A549 (cell line): ENCODE data around the gene LRIG3. TPM values are rescaled to one million over a fixed set of nuclear protein-coding genes. Genes with fewer than 3 reads are reported as not detected.

Source experiments
- ATAC-seq, 2 experiments: fragments of 200-7000 bp in 1 of 2; fragments of >200 bp in 1 of 2; cut with Nextera tagmentation in 1 of 2; cut with Tn5 transposase in 1 of 2; 3 replicates each; pipeline versions ENCODE4 v1.8.0 to v1.9.1; 2018 to 2020; ENCODE audit warnings: mild to moderate bottlenecking in 1 of 2, moderate library complexity in 1 of 2
- CTCF ChIA-PET: fragments of 300-600 bp; sonication (Branson Sonifier 250); formaldehyde crosslinking; extraction: SDS; loops from one replicate; lab custom pipeline; 2021; ENCODE audit warnings: antibody characterized with exemption, inconsistent platforms; lab: Yijun Ruan, JAX
- POLR2A ChIA-PET: fragments of 350-600 bp; formaldehyde crosslinking; extraction: SDS; loops from one replicate; lab custom pipeline; 2021; ENCODE audit warnings: antibody characterized with exemption, inconsistent platforms; lab: Yijun Ruan, JAX
- DNase-seq, 2 experiments: peaks; one replicate each; pipeline versions ENCODE4 v3.0.0 to v3.0.0-alpha.2; 2011 to 2016; ENCODE audit warnings: low read depth in 1 of 2, low spot score in 1 of 2
- FAIRE-seq: peaks from 2 replicates; lab custom pipeline; 2011; peaks lifted over from hg19 to GRCh38; lab: Jason Lieb, UNC
- H3K27ac ChIP-seq, 2 experiments: fragments of >200 bp; sonication (Bioruptor Twin); formaldehyde crosslinking; 3 replicates each; pipeline ENCODE4 v1.5.1; 2016 to 2017
- H3K4me1 ChIP-seq: fragments of >200 bp; sonication (Bioruptor Twin); formaldehyde crosslinking; 3 replicates; pipeline ENCODE4 v1.6.1; 2016
- H3K4me2 ChIP-seq: fragments of >200 bp; sonication (Bioruptor Twin); formaldehyde crosslinking; 3 replicates; pipeline ENCODE4 v1.6.1; 2016
- H3K4me3 ChIP-seq: fragments of >200 bp; sonication (Bioruptor Twin); formaldehyde crosslinking; 3 replicates; pipeline ENCODE4 v1.5.1; 2016
- H3K9me3 ChIP-seq: fragments of >200 bp; sonication (Bioruptor Twin); formaldehyde crosslinking; 3 replicates; pipeline ENCODE4 v1.6.1; 2016
- ATOH8 ChIP-seq: fragments of 250-450 bp; sonication (Bioruptor Pico); IDR thresholded peaks from 2 replicates; pipeline ENCODE4 v1.5.0; 2020; ENCODE audit warnings: low read depth, mild to moderate bottlenecking, moderate library complexity
- CEBPB ChIP-seq, 2 experiments: fragments of >200 bp in 1 of 2; sonication (Bioruptor Twin) in 1 of 2; formaldehyde crosslinking in 1 of 2; IDR thresholded peaks; 2 replicates each; pipeline ENCODE4 v1.6.1; 2012 to 2016
- CTCF ChIP-seq: fragments of >200 bp; sonication (Bioruptor Twin); formaldehyde crosslinking; IDR thresholded peaks from 3 replicates; pipeline ENCODE4 v1.5.1; 2016
- EHF ChIP-seq: fragments of 250-450 bp; sonication (Bioruptor Pico); IDR thresholded peaks from 2 replicates; pipeline ENCODE4 v1.5.0; 2020; ENCODE audit warnings: mild to moderate bottlenecking
- FOXS1 ChIP-seq: fragments of 250-450 bp; sonication (Bioruptor Pico); IDR thresholded peaks from 2 replicates; pipeline ENCODE4 v1.5.0; 2020; ENCODE audit warnings: mild to moderate bottlenecking, moderate library complexity
- HEYL ChIP-seq: fragments of 250-450 bp; sonication (Bioruptor Pico); IDR thresholded peaks from 2 replicates; pipeline ENCODE4 v1.8.0; 2021; ENCODE audit warnings: mild to moderate bottlenecking, moderate library complexity
- JUNB ChIP-seq: fragments of >200 bp; sonication (Bioruptor Twin); formaldehyde crosslinking; IDR thresholded peaks from 2 replicates; pipeline ENCODE4 v1.6.1; 2016
- MAZ ChIP-seq: fragments of 150-350 bp; IDR thresholded peaks from 2 replicates; pipeline ENCODE4 v1.6.1; 2014; ENCODE audit warnings: antibody characterized with exemption, low read depth, low read length, borderline replicate concordance
- MYC ChIP-seq: IDR thresholded peaks from 2 replicates; pipeline ENCODE4 v1.6.1; 2012; ENCODE audit warnings: mild to moderate bottlenecking, inconsistent platforms, low read length, improper control_type of control experiment, borderline replicate concordance
- NFE2L2 ChIP-seq: fragments of 150-350 bp; conservative IDR thresholded peaks from 2 replicates; pipeline ENCODE4 v1.6.1; 2014; ENCODE audit warnings: low read length
- PBX3 ChIP-seq: IDR thresholded peaks from 2 replicates; pipeline ENCODE4 v1.6.1; 2012
- PHF8 ChIP-seq: fragments of 200-600 bp; sonication (generic); IDR thresholded peaks from 2 replicates; pipeline ENCODE4 v1.6.1; 2016; ENCODE audit warnings: low read depth, mild to moderate bottlenecking, antibody characterized with exemption, moderate library complexity, borderline replicate concordance
- POLR2AphosphoS2 ChIP-seq: conservative IDR thresholded peaks from 2 replicates; pipeline ENCODE4 v1.6.1; 2012; ENCODE audit warnings: low read length, improper control_type of control experiment, inconsistent platforms
- RCOR1 ChIP-seq: fragments of 150-350 bp; IDR thresholded peaks from 2 replicates; pipeline ENCODE4 v1.6.1; 2014; ENCODE audit warnings: antibody characterized with exemption, low read length, low read depth
- REST ChIP-seq: fragments of 200-600 bp; sonication (generic); IDR thresholded peaks from 2 replicates; pipeline ENCODE4 v1.6.1; 2016; ENCODE audit warnings: antibody characterized with exemption, mild to moderate bottlenecking, moderate library complexity
- RFX5 ChIP-seq: fragments of 450-650 bp; IDR thresholded peaks from 2 replicates; pipeline ENCODE4 v1.7.1; 2014; ENCODE audit warnings: antibody characterized with exemption, mild to moderate bottlenecking, moderate library complexity
- ZC3H11A ChIP-seq: fragments of 450-650 bp; IDR thresholded peaks from 2 replicates; pipeline ENCODE4 v1.6.1; 2014; ENCODE audit warnings: antibody characterized with exemption, mild to moderate bottlenecking
- ZSCAN20 ChIP-seq: fragments of 250-450 bp; sonication (Bioruptor Pico); IDR thresholded peaks from 2 replicates; pipeline ENCODE4 v1.8.0; 2022; ENCODE audit warnings: mild to moderate bottlenecking, moderate library complexity
- WGBS: methylation state at CpG from one replicate; pipeline ENCODE4 v1.1.6; 2017; ENCODE audit errors: missing lambda C conversion rate; 5-methylcytosine and 5-hydroxymethylcytosine counted together
- polyA plus RNA-seq, 4 experiments: library from polyadenylated mRNA; depleted of rRNA in 3 of 4; stranded (reverse); fragments of >200 nt; fragmentation: RNase III in 1 of 4; extraction: RNeasy Plus Mini Kit Qiagen cat#74134 plus additional on column Dnase treatment in 1 of 4; gene quantifications; 2 replicates in 3 of 4; 3 replicates in 1 of 4; pipeline ENCODE4 v1.2.3, GENCODE V29; 2011 to 2017

The LRIG3 gene
- polyA plus RNA-seq, 2 of the 4 experiments (the other 2 are of a cell fraction), result 3.7 to 16.4 TPM

GRCh38 chr12:58916161-58916621 lies 4.1 kb downstream of the LRIG3 start:
- no peak overlapping the region for H3K27ac ChIP-seq
- peaks cover 40% of the 10 kb centered on the region for H3K4me1 ChIP-seq
- 93% methylated on average over 2 of the region's 2 CpGs for WGBS
- TF ChIP-seq NFE2L2, result no peak
- TF ChIP-seq JUNB, result no peak
- TF ChIP-seq ZC3H11A, result no peak
- no peak for TF ChIP-seq PBX3
- no peak for TF ChIP-seq MAZ
- no peak for TF ChIP-seq ZSCAN20 (CRISPR knock-in tag)
- TF ChIP-seq CEBPB (IDR thresholded peaks at IDR 0.05), result no peak
- TF ChIP-seq REST, result no peak
- no peak for TF ChIP-seq RCOR1
- no peak for TF ChIP-seq ATOH8 (CRISPR knock-in tag)
- TF ChIP-seq RFX5, result no peak
- no peak for TF ChIP-seq HEYL
- TF ChIP-seq EHF, result no peak
- TF ChIP-seq MYC, result no peak
- no peak for TF ChIP-seq POLR2AphosphoS2
- H3K4me2 ChIP-seq, result peak overlapping the region; percentile 40
- ATAC-seq, result no peak
- no peak for FAIRE-seq
- ChIA-PET POLR2A (no interaction called here), CTCF (no interaction called here)
- DNase-seq, result no peak
- H3K4me3 ChIP-seq, result no peak overlapping the region
- no peaks in the 10 kb centered on the region for H3K9me3 ChIP-seq

- H3K4me3 ChIP-seq, result no peak overlapping the region
- TF ChIP-seq CTCF (no peak), FOXS1 (CRISPR knock-in tag) (no peak), PHF8 (no peak)
- H3K9me3 ChIP-seq, result no peaks in the 10 kb centered on the region
- CTCF ChIA-PET, result no interaction called here
- no peak for FAIRE-seq
- DNase-seq, result no peak
- POLR2A ChIA-PET, result no interaction called here
- peak overlapping the region; percentile 40 for H3K4me2 ChIP-seq
- WGBS, result 53% methylated on average over 4 of the region's 4 CpGs
- 0 out of 6 replicates have a peak overlapping the region, but pooled peaks of 1 of the 2 experiments have one; percentile 35 for H3K27ac ChIP-seq
- ATAC-seq, result no peak
- peaks cover 36% of the 10 kb centered on the region for H3K4me1 ChIP-seq
These were observed 4.7 kb downstream of the LRIG3 start for GRCh38 chr12:58915634-58916033.
